H1 (cell line): ENCODE measurements around the gene PDCD7. TPM values are rescaled to one million over a fixed set of nuclear protein-coding genes. Genes with fewer than 3 reads are reported as not detected.
A peak's percentile ranks its signal among the peaks of the same experiment; 100 is the strongest.

Source experiments
- ASH2L ChIP-seq: fragments of 200-600, 300-600 bp; sonication (generic); IDR thresholded peaks from one replicate; pipeline ENCODE4 v1.7.1; 2017; ENCODE audit warnings: low read length
- CREB1 ChIP-seq: IDR thresholded peaks from 2 replicates; pipeline ENCODE4 v1.6.1; 2012; ENCODE audit warnings: inconsistent platforms
- CTCF ChIP-seq, 3 experiments: IDR thresholded peaks; 1 replicate in 2 of 3; 2 replicates in 1 of 3; pipeline versions ENCODE4 v1.5.1 to v1.6.1; 2011; ENCODE audit warnings: low read length in 3 of 3, mild to moderate bottlenecking in 3 of 3, inconsistent platforms in 2 of 3, low read depth in 1 of 3, moderate library complexity in 1 of 3; ENCODE audit not compliant: insufficient read depth in 1 of 3; ENCODE audit errors: control extremely low read depth in 1 of 3
- EGR1 ChIP-seq: IDR thresholded peaks from 2 replicates; pipeline ENCODE4 v1.6.1; 2011; ENCODE audit warnings: low read depth, low read length, borderline replicate concordance
- RBBP5 ChIP-seq: IDR thresholded peaks from 2 replicates; pipeline ENCODE4 v1.7.1; 2012; ENCODE audit warnings: low read depth, mild to moderate bottlenecking, inconsistent platforms, low read length, moderate library complexity, borderline replicate concordance
- SRF ChIP-seq: IDR thresholded peaks from 2 replicates; pipeline ENCODE4 v1.6.1; 2011; ENCODE audit warnings: mild to moderate bottlenecking, low read depth, low read length, moderate library complexity
- TBP ChIP-seq: IDR thresholded peaks from 2 replicates; pipeline ENCODE4 v1.6.1; 2011; ENCODE audit warnings: low read depth, low read length, improper control_type of control experiment
- polyA plus RNA-seq, 7 experiments: library from polyadenylated mRNA; depleted of rRNA in 3 of 7; stranded (reverse) in 5 of 7; unstranded in 2 of 7; fragments of >200 nt in 5 of 7; fragments of 200-250 nt in 2 of 7; gene quantifications; 1 replicate in 5 of 7; 2 replicates in 1 of 7; 4 replicates in 1 of 7; pipeline versions ENCODE4 v1.2.1 to v1.2.3, GENCODE V29; 2011 to 2013; ENCODE audit warnings: missing spikeins in 2 of 7, mixed read lengths in 2 of 7
- total RNA-seq: library from RNA; stranded (reverse); fragmentation: NEBNext Ultra II Directional; extraction: Animal tissue kit (Norgen Biotek cat#: 25700); gene quantifications from 2 replicates; pipeline ENCODE4 v1.2.1, GENCODE V29; 2021
- TF ChIP-seq, protein P1 (sequence below): fragments of 300-600 bp; sonication (generic); IDR thresholded peaks from 2 replicates; pipeline ENCODE4 v1.7.1; 2012; ENCODE audit warnings: low read length, moderate library complexity, mild to moderate bottlenecking, inconsistent platforms; ENCODE audit not compliant: insufficient replicate concordance

The PDCD7 gene
- total and polyA plus RNA-seq, 2 of the 8 experiments (the other 6 are each of a cell fraction or from before 2014, with no cell fraction given), result 11.5 to 25.6 TPM

- TF ChIP-seq, protein P1, sequence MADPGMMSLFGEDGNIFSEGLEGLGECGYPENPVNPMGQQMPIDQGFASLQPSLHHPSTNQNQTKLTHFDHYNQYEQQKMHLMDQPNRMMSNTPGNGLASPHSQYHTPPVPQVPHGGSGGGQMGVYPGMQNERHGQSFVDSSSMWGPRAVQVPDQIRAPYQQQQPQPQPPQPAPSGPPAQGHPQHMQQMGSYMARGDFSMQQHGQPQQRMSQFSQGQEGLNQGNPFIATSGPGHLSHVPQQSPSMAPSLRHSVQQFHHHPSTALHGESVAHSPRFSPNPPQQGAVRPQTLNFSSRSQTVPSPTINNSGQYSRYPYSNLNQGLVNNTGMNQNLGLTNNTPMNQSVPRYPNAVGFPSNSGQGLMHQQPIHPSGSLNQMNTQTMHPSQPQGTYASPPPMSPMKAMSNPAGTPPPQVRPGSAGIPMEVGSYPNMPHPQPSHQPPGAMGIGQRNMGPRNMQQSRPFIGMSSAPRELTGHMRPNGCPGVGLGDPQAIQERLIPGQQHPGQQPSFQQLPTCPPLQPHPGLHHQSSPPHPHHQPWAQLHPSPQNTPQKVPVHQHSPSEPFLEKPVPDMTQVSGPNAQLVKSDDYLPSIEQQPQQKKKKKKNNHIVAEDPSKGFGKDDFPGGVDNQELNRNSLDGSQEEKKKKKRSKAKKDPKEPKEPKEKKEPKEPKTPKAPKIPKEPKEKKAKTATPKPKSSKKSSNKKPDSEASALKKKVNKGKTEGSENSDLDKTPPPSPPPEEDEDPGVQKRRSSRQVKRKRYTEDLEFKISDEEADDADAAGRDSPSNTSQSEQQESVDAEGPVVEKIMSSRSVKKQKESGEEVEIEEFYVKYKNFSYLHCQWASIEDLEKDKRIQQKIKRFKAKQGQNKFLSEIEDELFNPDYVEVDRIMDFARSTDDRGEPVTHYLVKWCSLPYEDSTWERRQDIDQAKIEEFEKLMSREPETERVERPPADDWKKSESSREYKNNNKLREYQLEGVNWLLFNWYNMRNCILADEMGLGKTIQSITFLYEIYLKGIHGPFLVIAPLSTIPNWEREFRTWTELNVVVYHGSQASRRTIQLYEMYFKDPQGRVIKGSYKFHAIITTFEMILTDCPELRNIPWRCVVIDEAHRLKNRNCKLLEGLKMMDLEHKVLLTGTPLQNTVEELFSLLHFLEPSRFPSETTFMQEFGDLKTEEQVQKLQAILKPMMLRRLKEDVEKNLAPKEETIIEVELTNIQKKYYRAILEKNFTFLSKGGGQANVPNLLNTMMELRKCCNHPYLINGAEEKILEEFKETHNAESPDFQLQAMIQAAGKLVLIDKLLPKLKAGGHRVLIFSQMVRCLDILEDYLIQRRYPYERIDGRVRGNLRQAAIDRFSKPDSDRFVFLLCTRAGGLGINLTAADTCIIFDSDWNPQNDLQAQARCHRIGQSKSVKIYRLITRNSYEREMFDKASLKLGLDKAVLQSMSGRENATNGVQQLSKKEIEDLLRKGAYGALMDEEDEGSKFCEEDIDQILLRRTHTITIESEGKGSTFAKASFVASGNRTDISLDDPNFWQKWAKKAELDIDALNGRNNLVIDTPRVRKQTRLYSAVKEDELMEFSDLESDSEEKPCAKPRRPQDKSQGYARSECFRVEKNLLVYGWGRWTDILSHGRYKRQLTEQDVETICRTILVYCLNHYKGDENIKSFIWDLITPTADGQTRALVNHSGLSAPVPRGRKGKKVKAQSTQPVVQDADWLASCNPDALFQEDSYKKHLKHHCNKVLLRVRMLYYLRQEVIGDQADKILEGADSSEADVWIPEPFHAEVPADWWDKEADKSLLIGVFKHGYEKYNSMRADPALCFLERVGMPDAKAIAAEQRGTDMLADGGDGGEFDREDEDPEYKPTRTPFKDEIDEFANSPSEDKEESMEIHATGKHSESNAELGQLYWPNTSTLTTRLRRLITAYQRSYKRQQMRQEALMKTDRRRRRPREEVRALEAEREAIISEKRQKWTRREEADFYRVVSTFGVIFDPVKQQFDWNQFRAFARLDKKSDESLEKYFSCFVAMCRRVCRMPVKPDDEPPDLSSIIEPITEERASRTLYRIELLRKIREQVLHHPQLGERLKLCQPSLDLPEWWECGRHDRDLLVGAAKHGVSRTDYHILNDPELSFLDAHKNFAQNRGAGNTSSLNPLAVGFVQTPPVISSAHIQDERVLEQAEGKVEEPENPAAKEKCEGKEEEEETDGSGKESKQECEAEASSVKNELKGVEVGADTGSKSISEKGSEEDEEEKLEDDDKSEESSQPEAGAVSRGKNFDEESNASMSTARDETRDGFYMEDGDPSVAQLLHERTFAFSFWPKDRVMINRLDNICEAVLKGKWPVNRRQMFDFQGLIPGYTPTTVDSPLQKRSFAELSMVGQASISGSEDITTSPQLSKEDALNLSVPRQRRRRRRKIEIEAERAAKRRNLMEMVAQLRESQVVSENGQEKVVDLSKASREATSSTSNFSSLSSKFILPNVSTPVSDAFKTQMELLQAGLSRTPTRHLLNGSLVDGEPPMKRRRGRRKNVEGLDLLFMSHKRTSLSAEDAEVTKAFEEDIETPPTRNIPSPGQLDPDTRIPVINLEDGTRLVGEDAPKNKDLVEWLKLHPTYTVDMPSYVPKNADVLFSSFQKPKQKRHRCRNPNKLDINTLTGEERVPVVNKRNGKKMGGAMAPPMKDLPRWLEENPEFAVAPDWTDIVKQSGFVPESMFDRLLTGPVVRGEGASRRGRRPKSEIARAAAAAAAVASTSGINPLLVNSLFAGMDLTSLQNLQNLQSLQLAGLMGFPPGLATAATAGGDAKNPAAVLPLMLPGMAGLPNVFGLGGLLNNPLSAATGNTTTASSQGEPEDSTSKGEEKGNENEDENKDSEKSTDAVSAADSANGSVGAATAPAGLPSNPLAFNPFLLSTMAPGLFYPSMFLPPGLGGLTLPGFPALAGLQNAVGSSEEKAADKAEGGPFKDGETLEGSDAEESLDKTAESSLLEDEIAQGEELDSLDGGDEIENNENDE, result no peak
- TF ChIP-seq EGR1 (peak; percentile 66), ASH2L (peak; percentile 70), SRF (peak; percentile 35; the same call in 1 of the 2 replicates), CREB1 (peak; percentile 97), TBP (peak; percentile 91), RBBP5 (peak; percentile 61; the same call in 1 of the 2 replicates), CTCF (IDR thresholded peaks at IDR 0.05; ENCODE audit: control extremely low read depth in 1 of 3, insufficient read depth in 1 of 3, low read depth in 1 of 3, low read length in 3 of 3) (no peak)
These were observed at the start of gene PDCD7 (continued) for GRCh38 chr15:65133548-65134200.
